Testis (tissue), 3 donors: ENCODE data around the gene PRELID3B. TPM values are rescaled to one million over a fixed set of nuclear protein-coding genes. Genes with fewer than 3 reads are reported as not detected.
A peak's percentile ranks its signal among the peaks of the same experiment; 100 is the strongest.

Experiments used
- DNase-seq: peaks from one replicate; pipeline ENCODE4 v3.0.0-alpha.2; 2019
- H3K27ac ChIP-seq, 2 donors: fragments of 200-600 bp; sonication (generic); one replicate each; pipeline ENCODE4 v1.5.1; 2019
- H3K27me3 ChIP-seq: fragments of 200-600 bp; sonication (generic); one replicate; pipeline ENCODE4 v1.5.1; 2019
- H3K36me3 ChIP-seq: fragments of 200-600 bp; sonication (generic); one replicate; pipeline ENCODE4 v1.5.1; 2017; ENCODE audit warnings: low read depth; ENCODE audit errors: missing control alignments
- H3K4me1 ChIP-seq: fragments of 200-600 bp; sonication (generic); one replicate; pipeline ENCODE4 v1.5.1; 2019
- H3K4me3 ChIP-seq, 2 donors: fragments of 200-600 bp; sonication (generic); one replicate each; pipeline ENCODE4 v1.5.1; 2017 to 2019
- H3K9me3 ChIP-seq: fragments of 200-600 bp; sonication (generic); one replicate; pipeline ENCODE4 v1.5.1; 2017
- POLR2A ChIP-seq: fragments of 450-650 bp; IDR thresholded peaks from one replicate; pipeline ENCODE4 v1.6.1; 2017; ENCODE audit warnings: antibody characterized with exemption, mild to moderate bottlenecking, moderate library complexity
- WGBS, 2 donors: methylation state at CpG; one replicate each; pipeline ENCODE4 v1.1.5; 2018; 5-methylcytosine and 5-hydroxymethylcytosine counted together
- intact Hi-C: fragments of 100-400 bp; cut with DNase I; formaldehyde crosslinking; loops from one replicate; pipeline ENCODE4 v1.15.1; 2023; ENCODE audit warnings: low total_unique reads
- polyA plus RNA-seq: library from polyadenylated mRNA; stranded (reverse); fragments of 350-450 nt; fragmentation: Illumina TruSeq; extraction: RNeasy Lipid Tissue Mini Kit (QIAGEN cat#74804); gene quantifications from one replicate; pipeline ENCODE4 v1.2.3, GENCODE V29; 2014; ENCODE audit warnings: low read depth, low replicate concordance; ENCODE audit not compliant: insufficient read depth
- total RNA-seq, 2 donors: library from RNA; depleted of rRNA; stranded (reverse); fragments of >200 nt; gene quantifications; one replicate each; pipeline ENCODE4 v1.2.3, GENCODE V29; 2016
- TF ChIP-seq, protein P1 (sequence below), 3 experiments: fragments of 450-650 bp in 2 of 3; fragments of 200-600 bp in 1 of 3; sonication (generic) in 1 of 3; IDR thresholded peaks; one replicate each; pipeline ENCODE4 v1.5.1; 2016 to 2019; ENCODE audit warnings: antibody characterized with exemption in 3 of 3, mild to moderate bottlenecking in 2 of 3, moderate library complexity in 1 of 3

PRELID3B gene
- total and polyA plus RNA-seq, 3 donors from 2014 or later: 29.1 to 54.3 (median 35.3) TPM

DNA sequence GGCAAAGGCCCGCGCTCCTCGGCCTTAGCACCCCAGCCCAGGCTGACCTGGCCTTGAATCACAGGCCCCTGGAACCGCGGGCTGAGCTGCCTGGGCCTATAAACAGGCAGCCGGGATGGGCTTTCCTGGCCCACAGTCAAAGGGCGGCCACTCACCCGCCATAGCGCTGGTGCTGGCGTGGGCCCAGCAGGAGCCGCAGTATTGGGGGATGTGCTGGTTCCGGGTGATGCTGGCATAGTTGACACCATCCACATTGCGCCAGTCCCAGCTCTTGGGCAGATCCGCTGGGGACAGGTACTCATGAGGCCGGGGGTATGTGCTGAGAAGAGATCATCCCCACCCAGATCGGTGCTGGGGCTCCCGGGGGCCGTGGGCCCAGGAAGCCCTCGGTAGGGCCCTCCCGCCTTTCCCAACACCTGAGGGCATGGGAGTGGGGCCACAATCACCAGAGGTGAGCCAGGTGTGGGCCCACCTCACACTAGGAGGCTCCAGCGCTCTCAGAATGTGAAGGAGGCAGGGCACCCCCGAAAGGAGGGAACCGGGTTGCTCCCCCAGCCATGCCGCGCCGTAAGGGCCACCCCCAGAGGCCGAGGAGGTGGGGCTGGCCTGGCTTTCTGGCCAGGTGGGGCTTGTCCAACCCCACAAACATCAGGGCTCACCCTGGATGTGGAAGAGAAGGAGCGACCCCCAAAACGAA lies 36.3 kb downstream of the PRELID3B start:
- Histone ChIP-seq H3K27ac (peak overlapping the region; percentile 65 to 68), H3K9me3 (no peaks in the 10 kb centered on the region), H3K27me3 (no peaks in the 10 kb centered on the region), H3K4me3 (peak overlapping the region; percentile 57 to 70), H3K36me3 (no peaks in the 10 kb centered on the region), H3K4me1 (peaks cover 9% of the 10 kb centered on the region)
- TF ChIP-seq, protein P1, sequence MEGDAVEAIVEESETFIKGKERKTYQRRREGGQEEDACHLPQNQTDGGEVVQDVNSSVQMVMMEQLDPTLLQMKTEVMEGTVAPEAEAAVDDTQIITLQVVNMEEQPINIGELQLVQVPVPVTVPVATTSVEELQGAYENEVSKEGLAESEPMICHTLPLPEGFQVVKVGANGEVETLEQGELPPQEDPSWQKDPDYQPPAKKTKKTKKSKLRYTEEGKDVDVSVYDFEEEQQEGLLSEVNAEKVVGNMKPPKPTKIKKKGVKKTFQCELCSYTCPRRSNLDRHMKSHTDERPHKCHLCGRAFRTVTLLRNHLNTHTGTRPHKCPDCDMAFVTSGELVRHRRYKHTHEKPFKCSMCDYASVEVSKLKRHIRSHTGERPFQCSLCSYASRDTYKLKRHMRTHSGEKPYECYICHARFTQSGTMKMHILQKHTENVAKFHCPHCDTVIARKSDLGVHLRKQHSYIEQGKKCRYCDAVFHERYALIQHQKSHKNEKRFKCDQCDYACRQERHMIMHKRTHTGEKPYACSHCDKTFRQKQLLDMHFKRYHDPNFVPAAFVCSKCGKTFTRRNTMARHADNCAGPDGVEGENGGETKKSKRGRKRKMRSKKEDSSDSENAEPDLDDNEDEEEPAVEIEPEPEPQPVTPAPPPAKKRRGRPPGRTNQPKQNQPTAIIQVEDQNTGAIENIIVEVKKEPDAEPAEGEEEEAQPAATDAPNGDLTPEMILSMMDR (IDR thresholded peaks at IDR 0.05): no peak
- TF ChIP-seq POLR2A: no peak
- WGBS, 2 donors: 57% methylated on average over 23 of the region's 29 CpGs; no CpG with 5 or more reads in 1 of the 2 donors
- no peak for DNase-seq
- intact Hi-C loops: no loop called here

- no peak for DNase-seq
- no peaks in the 10 kb centered on the region for H3K9me3 ChIP-seq
- H3K27me3 ChIP-seq: no peaks in the 10 kb centered on the region
- intact Hi-C loops: no loop called here
- H3K4me1 ChIP-seq: peaks cover 9% of the 10 kb centered on the region
- WGBS, 2 donors: 76% methylated on average over 3 of the region's 3 CpGs; no CpG with 5 or more reads in 1 of the 2 donors
- H3K4me3 ChIP-seq: no peak overlapping the region
- H3K36me3 ChIP-seq: no peaks in the 10 kb centered on the region
- no peak for TF ChIP-seq POLR2A
- TF ChIP-seq, protein P1 (IDR thresholded peaks at IDR 0.05): no peak
- H3K27ac ChIP-seq: peak overlapping the region in 1 of 2 donors; percentile 50
These were observed 36.9 kb downstream of the PRELID3B start for GRCh38 chr20:59005523-59006166.

GRCh38 chr20:59004763-59005522 lies 37.6 kb downstream of the PRELID3B start:
- WGBS, 2 donors: 64 to 69% methylated on average over 14 to 17 of the region's 17 CpGs
- H3K4me1 ChIP-seq: peaks cover 9% of the 10 kb centered on the region
- intact Hi-C loops: no loop called here
- H3K4me3 ChIP-seq: no peak overlapping the region
- TF ChIP-seq, protein P1 (IDR thresholded peaks at IDR 0.05): no peak
- TF ChIP-seq POLR2A: no peak
- H3K9me3 ChIP-seq: no peaks in the 10 kb centered on the region
- DNase-seq: peak; percentile 43
- H3K36me3 ChIP-seq: no peaks in the 10 kb centered on the region
- H3K27ac ChIP-seq: peak overlapping the region in 1 of 2 donors; percentile 7
- H3K27me3 ChIP-seq: no peaks in the 10 kb centered on the region

- Histone ChIP-seq H3K36me3 (no peaks in the 10 kb centered on the region), H3K9me3 (no peaks in the 10 kb centered on the region), H3K27me3 (no peaks in the 10 kb centered on the region), H3K4me3 (no peak overlapping the region), H3K27ac (peak overlapping the region in 1 of 2 donors; percentile 7), H3K4me1 (peaks cover 9% of the 10 kb centered on the region)
- intact Hi-C loops: no loop called here
- 74 to 81% methylated on average over 4 of the region's 4 CpGs for WGBS, 2 donors
- TF ChIP-seq POLR2A: no peak
- TF ChIP-seq, protein P1 (IDR thresholded peaks at IDR 0.05): no peak
- no peak for DNase-seq
These were observed 38.2 kb downstream of the PRELID3B start for GRCh38 chr20:59004493-59004762.
